ENCODE results near the gene NLRP9. TPM values are rescaled to one million over a fixed set of nuclear protein-coding genes. Genes with fewer than 3 reads are reported as not detected.
A peak's percentile ranks its signal among the peaks of the same experiment; 100 is the strongest.
"Not testable (repeated sequence)": the region's sequence is repeated elsewhere in the genome, so short reads cannot be mapped to it uniquely, and the experiment has no call there.

NLRP9 gene
- total RNA-seq, 4 donors from 2014 or later = not detected

- DNase-seq = no peak
- intact Hi-C loops (cut with DNase I; ENCODE audit: low total_unique reads) = no loop called here
- WGBS, 2 donors (ENCODE audit: low coverage in 1 of 2) = 56 to 71% methylated on average over 1 to 7 of the region's 7 CpGs
- Histone ChIP-seq H3K9me3 (no peaks in the 10 kb centered on the region), H3K4me3 (no peak overlapping the region), H3K4me1 (no peaks in the 10 kb centered on the region), H3K36me3 (no peaks in the 10 kb centered on the region), H3K27ac (no peak overlapping the region), H3K27me3 (peaks cover 8% of the 10 kb centered on the region)
- TF ChIP-seq, protein P1, sequence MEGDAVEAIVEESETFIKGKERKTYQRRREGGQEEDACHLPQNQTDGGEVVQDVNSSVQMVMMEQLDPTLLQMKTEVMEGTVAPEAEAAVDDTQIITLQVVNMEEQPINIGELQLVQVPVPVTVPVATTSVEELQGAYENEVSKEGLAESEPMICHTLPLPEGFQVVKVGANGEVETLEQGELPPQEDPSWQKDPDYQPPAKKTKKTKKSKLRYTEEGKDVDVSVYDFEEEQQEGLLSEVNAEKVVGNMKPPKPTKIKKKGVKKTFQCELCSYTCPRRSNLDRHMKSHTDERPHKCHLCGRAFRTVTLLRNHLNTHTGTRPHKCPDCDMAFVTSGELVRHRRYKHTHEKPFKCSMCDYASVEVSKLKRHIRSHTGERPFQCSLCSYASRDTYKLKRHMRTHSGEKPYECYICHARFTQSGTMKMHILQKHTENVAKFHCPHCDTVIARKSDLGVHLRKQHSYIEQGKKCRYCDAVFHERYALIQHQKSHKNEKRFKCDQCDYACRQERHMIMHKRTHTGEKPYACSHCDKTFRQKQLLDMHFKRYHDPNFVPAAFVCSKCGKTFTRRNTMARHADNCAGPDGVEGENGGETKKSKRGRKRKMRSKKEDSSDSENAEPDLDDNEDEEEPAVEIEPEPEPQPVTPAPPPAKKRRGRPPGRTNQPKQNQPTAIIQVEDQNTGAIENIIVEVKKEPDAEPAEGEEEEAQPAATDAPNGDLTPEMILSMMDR (IDR thresholded peaks at IDR 0.05) = no peak
- TF ChIP-seq POLR2AphosphoS5 (IDR thresholded peaks at IDR 0.05) (no peak), EP300 (IDR thresholded peaks at IDR 0.05; ENCODE audit: low read depth) (no peak), POLR2A (IDR thresholded peaks at IDR 0.05) (no peak)
- in situ Hi-C loops (cut with MboI; ENCODE audit: low pct_ligation_motif_present in 1 of 4, low pct_unique_long_range_greater_than_20kb in 1 of 4, low sequenced_read_pairs in 3 of 4) = no loop called here
These were observed 28.3 kb upstream of the NLRP9 start for GRCh38 chr19:55766466-55766865.

DNA sequence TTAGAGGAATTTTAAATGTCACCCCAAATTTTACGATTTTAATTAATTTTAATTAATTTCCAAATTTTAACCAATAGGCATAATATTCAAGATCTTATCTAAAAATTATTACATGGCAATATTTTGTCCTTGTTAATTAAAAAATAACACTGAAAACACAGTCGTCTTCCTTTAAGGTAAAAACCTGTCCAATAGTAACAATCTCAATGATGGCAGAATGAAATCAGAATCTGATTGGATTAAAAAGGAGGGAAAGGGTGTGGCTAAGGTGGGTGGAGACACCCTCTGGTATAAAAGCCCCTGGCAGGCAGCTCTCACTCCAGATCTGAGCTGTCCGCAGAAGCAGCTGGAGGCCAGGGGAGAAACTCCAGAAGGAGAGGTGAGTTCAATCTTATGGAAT, 20.6 kb upstream of the NLRP9 start, which contains the start of gene RFPL4A:
Gene RFPL4A (plus strand): TSS at position 301 of the 400 bp plus-strand sequence. CDS start 2,704 bp downstream, outside the sequence.
- H3K4me3 ChIP-seq; H3K4me1 ChIP-seq; H3K36me3 ChIP-seq; H3K27me3 ChIP-seq; DNase-seq; H3K9me3 ChIP-seq; intact Hi-C loops (cut with DNase I; ENCODE audit: low total_unique reads); in situ Hi-C loops (cut with MboI; ENCODE audit: low pct_ligation_motif_present in 1 of 4, low pct_unique_long_range_greater_than_20kb in 1 of 4, low sequenced_read_pairs in 3 of 4); H3K27ac ChIP-seq: not testable (repeated sequence)
- WGBS, 2 donors (ENCODE audit: low coverage in 1 of 2) = 86 to 92% methylated on average over 2 to 3 of the region's 3 CpGs

DNA sequence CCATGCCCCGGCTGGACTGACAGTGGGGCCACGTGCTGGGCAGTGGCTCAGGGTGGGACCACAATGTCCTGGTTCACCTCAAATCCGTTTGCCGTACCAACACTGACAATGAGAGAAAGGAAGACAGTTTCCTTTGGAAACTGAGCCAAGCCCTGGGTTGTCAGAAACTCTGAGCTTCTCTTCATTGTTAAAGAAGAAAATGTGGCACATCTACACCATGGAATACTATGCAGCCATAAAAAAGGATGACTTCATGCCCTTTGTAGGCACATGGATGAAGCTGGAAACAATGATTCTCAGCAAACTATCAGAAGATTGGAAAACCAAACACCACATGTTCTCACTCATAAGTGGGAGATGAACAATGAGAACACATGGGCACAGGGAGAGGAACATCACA, 18.6 kb upstream of the NLRP9 start:
- H3K4me3 ChIP-seq; H3K27me3 ChIP-seq; H3K27ac ChIP-seq; intact Hi-C loops (cut with DNase I; ENCODE audit: low total_unique reads); in situ Hi-C loops (cut with MboI; ENCODE audit: low pct_ligation_motif_present in 1 of 4, low pct_unique_long_range_greater_than_20kb in 1 of 4, low sequenced_read_pairs in 3 of 4); H3K36me3 ChIP-seq; DNase-seq; H3K4me1 ChIP-seq; H3K9me3 ChIP-seq: not testable (repeated sequence)
- WGBS, 2 donors (ENCODE audit: low coverage in 1 of 2) = 80% methylated on average over 4 of the region's 4 CpGs; no CpG with 5 or more reads in 1 of the 2 donors

DNA sequence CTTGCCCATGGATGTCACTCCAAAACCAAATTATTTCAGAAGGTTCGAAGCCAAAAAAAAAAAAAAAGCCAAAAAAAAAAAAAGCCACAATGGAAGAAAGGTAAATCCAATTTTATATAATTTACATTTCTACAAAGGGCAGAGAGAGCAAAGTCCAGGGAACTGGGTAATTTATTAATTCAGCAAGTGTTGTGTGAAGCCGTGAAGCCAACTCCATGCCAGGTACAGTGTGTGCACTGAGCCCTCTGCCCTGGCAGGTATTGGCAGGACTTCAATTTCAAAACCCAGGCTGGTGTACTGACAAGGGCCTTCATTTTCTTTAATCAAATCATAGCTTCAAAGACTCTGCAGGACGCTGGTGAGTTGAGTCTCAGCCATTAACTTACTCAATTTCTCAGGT, 15.2 kb upstream of the NLRP9 start:
- WGBS, 2 donors (ENCODE audit: low coverage in 1 of 2) = 35 to 67% methylated on average over 2 to 3 of the region's 3 CpGs
- Histone ChIP-seq H3K4me1 (peaks cover 0 to 3% (median 1%) of the 10 kb centered on the region in 4 donors), H3K36me3 (no peaks in the 10 kb centered on the region), H3K9me3 (no peaks in the 10 kb centered on the region), H3K4me3 (no peak overlapping the region), H3K27ac (no peak overlapping the region), H3K27me3 (peaks cover 5% of the 10 kb centered on the region)
- in situ Hi-C loops (cut with MboI; ENCODE audit: low pct_ligation_motif_present in 1 of 4, low pct_unique_long_range_greater_than_20kb in 1 of 4, low sequenced_read_pairs in 3 of 4) (no loop called here), intact Hi-C loops (cut with DNase I; ENCODE audit: low total_unique reads) (no loop called here)
- no peak for TF ChIP-seq POLR2A (IDR thresholded peaks at IDR 0.05)
- no peak for TF ChIP-seq POLR2AphosphoS5 (IDR thresholded peaks at IDR 0.05)
- TF ChIP-seq, protein P1 (IDR thresholded peaks at IDR 0.05) = no peak
- no peak for TF ChIP-seq EP300 (IDR thresholded peaks at IDR 0.05; ENCODE audit: low read depth)
- DNase-seq = peak; percentile 55

DNA sequence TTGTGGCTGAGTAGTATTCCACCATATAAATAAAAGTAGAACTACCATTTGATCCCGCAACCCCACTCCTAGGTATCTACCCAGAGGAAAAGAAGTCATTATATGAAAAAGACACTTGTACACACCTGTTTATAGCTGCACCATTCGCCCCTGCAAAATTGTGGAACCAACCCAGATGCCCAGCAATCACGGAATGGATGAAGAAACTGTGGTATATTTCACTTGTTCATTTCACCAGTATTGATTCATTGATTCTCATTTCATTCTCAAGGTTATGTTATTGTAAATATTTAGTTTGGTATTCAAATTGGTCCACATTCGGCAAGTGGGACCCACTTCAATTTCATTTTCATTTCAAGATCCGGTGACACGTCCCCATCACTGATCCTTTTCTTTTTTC, 12.5 kb upstream of the NLRP9 start:
- in situ Hi-C loops (cut with MboI; ENCODE audit: low pct_ligation_motif_present in 1 of 4, low pct_unique_long_range_greater_than_20kb in 1 of 4, low sequenced_read_pairs in 3 of 4) = no loop called here
- intact Hi-C loops (cut with DNase I; ENCODE audit: low total_unique reads) = no loop called here
- 85 to 89% methylated on average over 6 of the region's 6 CpGs for WGBS, 2 donors (ENCODE audit: low coverage in 1 of 2)

DNA sequence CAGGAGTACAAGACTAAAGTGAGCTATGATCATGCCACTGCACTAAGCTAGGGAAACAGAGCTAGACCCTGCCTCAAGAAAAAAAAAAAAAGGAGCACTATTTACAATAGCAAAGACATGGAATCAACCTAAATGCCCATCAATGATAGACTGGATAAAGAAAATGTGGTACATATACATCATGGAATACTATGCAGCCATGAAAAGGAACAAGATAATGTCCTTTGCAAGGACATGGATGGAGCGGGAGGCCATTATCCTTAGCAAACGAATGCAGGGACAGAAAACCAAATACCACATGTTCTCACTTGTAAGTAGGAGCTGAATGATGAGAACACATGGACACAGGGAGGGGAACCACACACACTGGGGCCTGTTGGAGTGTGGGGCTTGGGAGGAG, 7.8 kb downstream of the NLRP9 start:
- H3K9me3 ChIP-seq = not testable (repeated sequence)

More for the DNA sequence above, 12.5 kb upstream of the NLRP9 start:
- H3K27me3 ChIP-seq = peaks cover 5% of the 10 kb centered on the region
- no peak for DNase-seq
- TF ChIP-seq POLR2A (IDR thresholded peaks at IDR 0.05) (no peak), POLR2AphosphoS5 (IDR thresholded peaks at IDR 0.05) (no peak), EP300 (IDR thresholded peaks at IDR 0.05; ENCODE audit: low read depth) (no peak)
- TF ChIP-seq, protein P1 (IDR thresholded peaks at IDR 0.05) = no peak
- no peaks in the 10 kb centered on the region for H3K36me3 ChIP-seq
- H3K9me3 ChIP-seq = no peaks in the 10 kb centered on the region
- no peak overlapping the region for H3K4me3 ChIP-seq
- H3K4me1 ChIP-seq = peaks cover 0 to 3% (median 1%) of the 10 kb centered on the region in 4 donors
- no peak overlapping the region for H3K27ac ChIP-seq

More for the DNA sequence above, 7.8 kb downstream of the NLRP9 start:
- DNase-seq; H3K4me3 ChIP-seq; H3K4me1 ChIP-seq; H3K36me3 ChIP-seq; H3K27me3 ChIP-seq; intact Hi-C loops (cut with DNase I; ENCODE audit: low total_unique reads); in situ Hi-C loops (cut with MboI; ENCODE audit: low pct_ligation_motif_present in 1 of 4, low pct_unique_long_range_greater_than_20kb in 1 of 4, low sequenced_read_pairs in 3 of 4); H3K27ac ChIP-seq: not testable (repeated sequence)
- WGBS, 2 donors (ENCODE audit: low coverage in 1 of 2) = 82% methylated on average over 2 of the region's 2 CpGs; no CpG with 5 or more reads in 1 of the 2 donors

Data from transverse colon (tissue), 4 donors.